ENCODE measurements around the gene TSC2.
A peak's percentile ranks its signal among the peaks of the same experiment; 100 is the strongest.

The TSC2 gene

GRCh38 chr16:2002406-2003230 lies 45.2 kb upstream of the TSC2 start:
- TF ChIP-seq CTCF (IDR thresholded peaks at IDR 0.05; ENCODE audit: low read depth, low read length, missing control alignments), result no peak
- no peak overlapping the region for H3K4me3 ChIP-seq (ENCODE audit: low read depth, low read length)
- DNase-seq (ENCODE audit: low read depth), result no peak

GRCh38 chr16:2003231-2003826 lies 44.5 kb upstream of the TSC2 start:
- TF ChIP-seq CTCF (IDR thresholded peaks at IDR 0.05; ENCODE audit: low read depth, low read length, missing control alignments), result no peak
- DNase-seq (ENCODE audit: low read depth), result no peak
- H3K4me3 ChIP-seq (ENCODE audit: low read depth, low read length), result no peak overlapping the region

GRCh38 chr16:2003827-2004641 lies 43.8 kb upstream of the TSC2 start:
- TF ChIP-seq CTCF (IDR thresholded peaks at IDR 0.05; ENCODE audit: low read depth, low read length, missing control alignments), result peak; percentile 94
- no peak overlapping the region for H3K4me3 ChIP-seq (ENCODE audit: low read depth, low read length)
- no peak for DNase-seq (ENCODE audit: low read depth)

- H3K4me3 ChIP-seq (ENCODE audit: low read depth, low read length), result no peak overlapping the region
- TF ChIP-seq CTCF (IDR thresholded peaks at IDR 0.05; ENCODE audit: low read depth, low read length, missing control alignments), result no peak
Observed at GRCh38 chr16:2004795-2005517, 42.8 kb upstream of the TSC2 start.

GRCh38 chr16:2005646-2006045 lies 42.1 kb upstream of the TSC2 start:
- TF ChIP-seq CTCF (IDR thresholded peaks at IDR 0.05; ENCODE audit: low read depth, low read length, missing control alignments), result peak; percentile 45
- no peak for DNase-seq (ENCODE audit: low read depth)
- no peak overlapping the region for H3K4me3 ChIP-seq (ENCODE audit: low read depth, low read length)

More at GRCh38 chr16:2004795-2005517, 42.8 kb upstream of the TSC2 start:
- DNase-seq (ENCODE audit: low read depth), result no peak

GRCh38 chr16:2006317-2006716 lies 41.5 kb upstream of the TSC2 start:
- H3K4me3 ChIP-seq (ENCODE audit: low read depth, low read length), result no peak overlapping the region
- DNase-seq (ENCODE audit: low read depth), result no peak
- TF ChIP-seq CTCF (IDR thresholded peaks at IDR 0.05; ENCODE audit: low read depth, low read length, missing control alignments), result no peak

Data from GM12864 (cell line).